A549 (cell line): ENCODE results near the gene SUGCT. TPM values are rescaled to one million over a fixed set of nuclear protein-coding genes. Genes with fewer than 3 reads are reported as not detected.
"Not testable (repeated sequence)": the region's sequence is repeated elsewhere in the genome, so short reads cannot be mapped to it uniquely, and the experiment has no call there.

Experiments used
- ATAC-seq, 2 experiments: fragments of 200-7000 bp in 1 of 2; fragments of >200 bp in 1 of 2; cut with Nextera tagmentation in 1 of 2; cut with Tn5 transposase in 1 of 2; 3 replicates each; pipeline versions ENCODE4 v1.8.0 to v1.9.1; 2018 to 2020; ENCODE audit warnings: mild to moderate bottlenecking in 1 of 2, moderate library complexity in 1 of 2
- CTCF ChIA-PET: fragments of 300-600 bp; sonication (Branson Sonifier 250); formaldehyde crosslinking; extraction: SDS; loops from one replicate; lab custom pipeline; 2021; ENCODE audit warnings: antibody characterized with exemption, inconsistent platforms; lab: Yijun Ruan, JAX
- POLR2A ChIA-PET: fragments of 350-600 bp; formaldehyde crosslinking; extraction: SDS; loops from one replicate; lab custom pipeline; 2021; ENCODE audit warnings: antibody characterized with exemption, inconsistent platforms; lab: Yijun Ruan, JAX
- DNase-seq, 2 experiments: peaks; one replicate each; pipeline versions ENCODE4 v3.0.0 to v3.0.0-alpha.2; 2011 to 2016; ENCODE audit warnings: low read depth in 1 of 2, low spot score in 1 of 2
- FAIRE-seq: peaks from 2 replicates; lab custom pipeline; 2011; peaks lifted over from hg19 to GRCh38; lab: Jason Lieb, UNC
- H3K27ac ChIP-seq, 2 experiments: fragments of >200 bp; sonication (Bioruptor Twin); formaldehyde crosslinking; 3 replicates each; pipeline ENCODE4 v1.5.1; 2016 to 2017
- H3K4me1 ChIP-seq: fragments of >200 bp; sonication (Bioruptor Twin); formaldehyde crosslinking; 3 replicates; pipeline ENCODE4 v1.6.1; 2016
- H3K4me2 ChIP-seq: fragments of >200 bp; sonication (Bioruptor Twin); formaldehyde crosslinking; 3 replicates; pipeline ENCODE4 v1.6.1; 2016
- H3K4me3 ChIP-seq: fragments of >200 bp; sonication (Bioruptor Twin); formaldehyde crosslinking; 3 replicates; pipeline ENCODE4 v1.5.1; 2016
- H3K9me3 ChIP-seq: fragments of >200 bp; sonication (Bioruptor Twin); formaldehyde crosslinking; 3 replicates; pipeline ENCODE4 v1.6.1; 2016
- BHLHE40 ChIP-seq: IDR thresholded peaks from 2 replicates; pipeline ENCODE4 v1.6.1; 2012; ENCODE audit warnings: low read depth, low read length, inconsistent platforms
- CBX8 ChIP-seq: fragments of 200-600 bp; sonication (generic); IDR thresholded peaks from 2 replicates; pipeline ENCODE4 v1.6.1; 2016
- CEBPB ChIP-seq, 2 experiments: fragments of >200 bp in 1 of 2; sonication (Bioruptor Twin) in 1 of 2; formaldehyde crosslinking in 1 of 2; IDR thresholded peaks; 2 replicates each; pipeline ENCODE4 v1.6.1; 2012 to 2016
- CHD2 ChIP-seq: fragments of 150-350 bp; IDR thresholded peaks from 2 replicates; pipeline ENCODE4 v1.6.1; 2014; ENCODE audit warnings: low read length; ENCODE audit not compliant: partially characterized antibody
- EHMT2 ChIP-seq: fragments of 200-600 bp; sonication (generic); IDR thresholded peaks from 2 replicates; pipeline ENCODE4 v1.6.1; 2016; ENCODE audit warnings: antibody characterized with exemption, low read depth, mild to moderate bottlenecking, moderate library complexity
- ESRRA ChIP-seq: fragments of 150-350 bp; IDR thresholded peaks from 2 replicates; pipeline ENCODE4 v1.6.1; 2014; ENCODE audit warnings: mild to moderate bottlenecking, low read length, borderline replicate concordance
- FOXS1 ChIP-seq: fragments of 250-450 bp; sonication (Bioruptor Pico); IDR thresholded peaks from 2 replicates; pipeline ENCODE4 v1.5.0; 2020; ENCODE audit warnings: mild to moderate bottlenecking, moderate library complexity
- GATA3 ChIP-seq: IDR thresholded peaks from 2 replicates; pipeline ENCODE4 v1.6.1; 2012; ENCODE audit warnings: borderline replicate concordance
- HDAC2 ChIP-seq: fragments of 200-600 bp; sonication (generic); IDR thresholded peaks from 2 replicates; pipeline ENCODE4 v1.6.1; 2016
- HES2 ChIP-seq: fragments of >200 bp; sonication (Bioruptor Twin); formaldehyde crosslinking; IDR thresholded peaks from 2 replicates; pipeline ENCODE4 v1.6.1; 2016
- HEYL ChIP-seq: fragments of 250-450 bp; sonication (Bioruptor Pico); IDR thresholded peaks from 2 replicates; pipeline ENCODE4 v1.8.0; 2021; ENCODE audit warnings: mild to moderate bottlenecking, moderate library complexity
- HMGXB4 ChIP-seq: fragments of 250-450 bp; sonication (Bioruptor Pico); IDR thresholded peaks from 2 replicates; pipeline ENCODE4 v1.5.0; 2021; ENCODE audit warnings: mild to moderate bottlenecking, moderate library complexity, borderline replicate concordance
- HOXA7 ChIP-seq: fragments of 250-450 bp; sonication (Bioruptor Pico); IDR thresholded peaks from 2 replicates; pipeline ENCODE4 v1.5.0; 2020; ENCODE audit warnings: mild to moderate bottlenecking, moderate library complexity
- KDM5A ChIP-seq: fragments of 200-600 bp; sonication (generic); IDR thresholded peaks from 2 replicates; pipeline ENCODE4 v1.6.1; 2016; ENCODE audit warnings: antibody characterized with exemption, mild to moderate bottlenecking
- MYC ChIP-seq: IDR thresholded peaks from 2 replicates; pipeline ENCODE4 v1.6.1; 2012; ENCODE audit warnings: mild to moderate bottlenecking, inconsistent platforms, low read length, improper control_type of control experiment, borderline replicate concordance
- NFE2L2 ChIP-seq: fragments of 150-350 bp; conservative IDR thresholded peaks from 2 replicates; pipeline ENCODE4 v1.6.1; 2014; ENCODE audit warnings: low read length
- POLR2A ChIP-seq: IDR thresholded peaks from 2 replicates; pipeline ENCODE4 v1.6.1; 2012; ENCODE audit warnings: mild to moderate bottlenecking, low read length
- POLR2AphosphoS2 ChIP-seq: conservative IDR thresholded peaks from 2 replicates; pipeline ENCODE4 v1.6.1; 2012; ENCODE audit warnings: low read length, improper control_type of control experiment, inconsistent platforms
- RAD21 ChIP-seq, 2 experiments: fragments of >200 bp in 1 of 2; sonication (Bioruptor Twin) in 1 of 2; formaldehyde crosslinking in 1 of 2; IDR thresholded peaks in 1 of 2; conservative IDR thresholded peaks in 1 of 2; 2 replicates in 1 of 2; 3 replicates in 1 of 2; pipeline ENCODE4 v1.6.1; 2012 to 2018; ENCODE audit warnings: inconsistent platforms in 1 of 2
- RCOR1 ChIP-seq: fragments of 150-350 bp; IDR thresholded peaks from 2 replicates; pipeline ENCODE4 v1.6.1; 2014; ENCODE audit warnings: antibody characterized with exemption, low read length, low read depth
- RNF2 ChIP-seq: fragments of 200-600 bp; sonication (generic); IDR thresholded peaks from 2 replicates; pipeline ENCODE4 v1.6.1; 2016; ENCODE audit warnings: low read depth, mild to moderate bottlenecking, antibody characterized with exemption, moderate library complexity, borderline replicate concordance
- TFCP2L1 ChIP-seq: fragments of 250-450 bp; sonication (Bioruptor Pico); IDR thresholded peaks from 2 replicates; pipeline ENCODE4 v1.5.0; 2021; ENCODE audit warnings: mild to moderate bottlenecking
- ZNF302 ChIP-seq: fragments of 250-450 bp; sonication (Bioruptor Pico); IDR thresholded peaks from 2 replicates; pipeline ENCODE4 v1.9.0; 2021; ENCODE audit warnings: inconsistent platforms, mild to moderate bottlenecking, moderate library complexity
- WGBS: methylation state at CpG from one replicate; pipeline ENCODE4 v1.1.6; 2017; ENCODE audit errors: missing lambda C conversion rate; 5-methylcytosine and 5-hydroxymethylcytosine counted together
- polyA plus RNA-seq, 4 experiments: library from polyadenylated mRNA; depleted of rRNA in 3 of 4; stranded (reverse); fragments of >200 nt; fragmentation: RNase III in 1 of 4; extraction: RNeasy Plus Mini Kit Qiagen cat#74134 plus additional on column Dnase treatment in 1 of 4; gene quantifications; 2 replicates in 3 of 4; 3 replicates in 1 of 4; pipeline ENCODE4 v1.2.3, GENCODE V29; 2011 to 2017
- TF ChIP-seq, protein P1 (sequence below): fragments of 200-600 bp; sonication (generic); IDR thresholded peaks from 2 replicates; pipeline ENCODE4 v1.6.1; 2016; ENCODE audit warnings: antibody characterized with exemption, mild to moderate bottlenecking, moderate library complexity
- TF ChIP-seq, protein P2 (sequence below): fragments of >200 bp; sonication (Bioruptor Twin); formaldehyde crosslinking; IDR thresholded peaks from 3 replicates; pipeline ENCODE4 v1.5.1; 2016

Gene SUGCT
- polyA plus RNA-seq, 2 of the 4 experiments (the other 2 are of a cell fraction) = 1.4 to 1.6 TPM

- 86% methylated on average over 5 of the region's 5 CpGs for WGBS
- Histone ChIP-seq H3K4me1 (no peaks in the 10 kb centered on the region), H3K4me3 (no peak overlapping the region), H3K9me3 (no peaks in the 10 kb centered on the region), H3K4me2 (no peak overlapping the region)
- CTCF ChIA-PET = no interaction called here
- FAIRE-seq (no peak), DNase-seq (no peak), ATAC-seq (no peak)
- POLR2A ChIA-PET = no interaction called here
- no peak for TF ChIP-seq NFE2L2
- TF ChIP-seq RCOR1 = no peak
- TF ChIP-seq CEBPB (IDR thresholded peaks at IDR 0.05) = no peak
- TF ChIP-seq POLR2AphosphoS2 = no peak
- TF ChIP-seq ESRRA = no peak
- no peak for TF ChIP-seq CHD2
- TF ChIP-seq HOXA7 (CRISPR knock-in tag) = no peak
- no peak for TF ChIP-seq KDM5A
- TF ChIP-seq MYC = no peak
- TF ChIP-seq, all 56 proteins: peak for 0
- no peak overlapping the region for H3K27ac ChIP-seq
Measured at GRCh38 chr7:40120020-40120419, 14.8 kb upstream of the SUGCT start.

DNA sequence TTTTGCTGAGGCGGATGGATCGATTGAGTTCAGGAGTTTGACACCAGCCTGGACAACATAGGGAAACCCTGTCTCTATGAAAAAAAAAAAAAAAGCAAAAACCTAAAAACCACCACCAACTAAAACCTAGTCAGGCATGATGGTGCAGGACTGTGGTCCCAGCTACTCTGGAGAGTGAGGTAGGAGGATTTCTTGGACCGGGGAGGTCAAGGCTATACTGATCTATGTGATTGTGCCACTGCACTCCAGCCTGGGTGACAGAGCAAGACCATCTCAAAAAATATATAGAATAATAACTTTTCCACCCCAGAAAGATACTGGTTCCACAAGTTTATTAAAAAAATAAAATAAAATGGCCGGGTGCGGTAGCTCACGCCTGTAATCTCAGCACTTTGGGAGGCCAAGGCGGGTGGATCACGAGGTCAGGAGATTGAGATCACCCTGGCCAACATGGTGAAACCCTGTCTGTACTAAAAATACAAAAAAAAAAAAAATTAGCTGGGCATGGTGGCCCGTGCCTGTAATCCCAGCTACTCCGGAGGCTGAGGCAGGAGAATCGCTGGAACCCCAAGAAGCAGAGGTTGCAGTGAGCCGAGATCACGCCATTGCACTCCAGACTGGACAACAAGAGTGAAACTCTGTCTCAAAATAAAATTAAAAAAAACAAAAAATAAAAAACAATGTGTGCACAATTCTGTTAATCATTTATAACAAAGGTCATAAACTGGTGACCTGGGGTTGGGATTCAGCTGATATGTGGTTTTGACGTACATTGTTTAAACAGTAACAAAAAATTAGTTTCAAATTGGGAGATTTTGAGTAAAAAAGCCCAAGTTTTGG is 12.5 kb upstream of the SUGCT start:
- H3K4me1 ChIP-seq, H3K9me3 ChIP-seq, ATAC-seq, DNase-seq, FAIRE-seq, POLR2A ChIA-PET, H3K27ac ChIP-seq, H3K4me2 ChIP-seq, H3K4me3 ChIP-seq: not testable (repeated sequence)
- CTCF ChIA-PET = interaction anchor here (0.8 to 1.8 kb wide), 2 partner anchors 12 to 14 kb away, joined by 3 to 6 read pairs; partner anchors contain the start of genes MPLKIP and SUGCT
- 92% methylated on average over 14 of the region's 14 CpGs for WGBS

DNA sequence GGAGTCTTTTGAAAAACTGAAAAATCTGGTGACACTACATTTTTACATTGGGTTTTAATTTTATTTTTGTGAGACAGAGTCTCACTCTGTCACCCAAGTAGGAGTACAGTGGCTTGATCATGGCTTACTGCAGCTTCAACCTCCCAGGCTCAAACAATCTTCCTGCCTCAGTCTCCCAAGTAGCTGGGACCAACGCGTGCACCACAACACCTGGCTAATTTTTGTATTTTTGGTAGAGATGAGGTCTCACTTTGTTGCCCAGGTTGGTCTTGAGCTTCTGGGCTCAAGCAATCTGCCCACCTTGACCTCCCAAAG is 11.9 kb upstream of the SUGCT start:
- WGBS = 100% methylated on average over 2 of the region's 2 CpGs
- ATAC-seq (no peak), FAIRE-seq (no peak), DNase-seq (no peak)
- CTCF ChIA-PET = interaction anchor here (0.6 to 1.8 kb wide), 3 partner anchors 12 to 1131 kb away, joined by 3 to 6 read pairs (median 5); partner anchors contain the start of genes MPLKIP and SUGCT
- no peaks in the 10 kb centered on the region for H3K9me3 ChIP-seq
- H3K4me3 ChIP-seq = no peak overlapping the region
- H3K27ac ChIP-seq = no peak overlapping the region
- POLR2A ChIA-PET = no interaction called here
- no peak for TF ChIP-seq CHD2
- no peak for TF ChIP-seq FOXS1 (CRISPR knock-in tag)
- TF ChIP-seq HEYL (CRISPR knock-in tag) = no peak
- TF ChIP-seq CEBPB (IDR thresholded peaks at IDR 0.05) = no peak
- no peak for TF ChIP-seq HMGXB4 (CRISPR knock-in tag)
- no peak for TF ChIP-seq ZNF302 (CRISPR knock-in tag)
- no peak for TF ChIP-seq GATA3
- TF ChIP-seq HDAC2 = no peak
- TF ChIP-seq EHMT2 = no peak
- TF ChIP-seq, protein P1, sequence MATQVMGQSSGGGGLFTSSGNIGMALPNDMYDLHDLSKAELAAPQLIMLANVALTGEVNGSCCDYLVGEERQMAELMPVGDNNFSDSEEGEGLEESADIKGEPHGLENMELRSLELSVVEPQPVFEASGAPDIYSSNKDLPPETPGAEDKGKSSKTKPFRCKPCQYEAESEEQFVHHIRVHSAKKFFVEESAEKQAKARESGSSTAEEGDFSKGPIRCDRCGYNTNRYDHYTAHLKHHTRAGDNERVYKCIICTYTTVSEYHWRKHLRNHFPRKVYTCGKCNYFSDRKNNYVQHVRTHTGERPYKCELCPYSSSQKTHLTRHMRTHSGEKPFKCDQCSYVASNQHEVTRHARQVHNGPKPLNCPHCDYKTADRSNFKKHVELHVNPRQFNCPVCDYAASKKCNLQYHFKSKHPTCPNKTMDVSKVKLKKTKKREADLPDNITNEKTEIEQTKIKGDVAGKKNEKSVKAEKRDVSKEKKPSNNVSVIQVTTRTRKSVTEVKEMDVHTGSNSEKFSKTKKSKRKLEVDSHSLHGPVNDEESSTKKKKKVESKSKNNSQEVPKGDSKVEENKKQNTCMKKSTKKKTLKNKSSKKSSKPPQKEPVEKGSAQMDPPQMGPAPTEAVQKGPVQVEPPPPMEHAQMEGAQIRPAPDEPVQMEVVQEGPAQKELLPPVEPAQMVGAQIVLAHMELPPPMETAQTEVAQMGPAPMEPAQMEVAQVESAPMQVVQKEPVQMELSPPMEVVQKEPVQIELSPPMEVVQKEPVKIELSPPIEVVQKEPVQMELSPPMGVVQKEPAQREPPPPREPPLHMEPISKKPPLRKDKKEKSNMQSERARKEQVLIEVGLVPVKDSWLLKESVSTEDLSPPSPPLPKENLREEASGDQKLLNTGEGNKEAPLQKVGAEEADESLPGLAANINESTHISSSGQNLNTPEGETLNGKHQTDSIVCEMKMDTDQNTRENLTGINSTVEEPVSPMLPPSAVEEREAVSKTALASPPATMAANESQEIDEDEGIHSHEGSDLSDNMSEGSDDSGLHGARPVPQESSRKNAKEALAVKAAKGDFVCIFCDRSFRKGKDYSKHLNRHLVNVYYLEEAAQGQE = no peak
- TF ChIP-seq, protein P2, sequence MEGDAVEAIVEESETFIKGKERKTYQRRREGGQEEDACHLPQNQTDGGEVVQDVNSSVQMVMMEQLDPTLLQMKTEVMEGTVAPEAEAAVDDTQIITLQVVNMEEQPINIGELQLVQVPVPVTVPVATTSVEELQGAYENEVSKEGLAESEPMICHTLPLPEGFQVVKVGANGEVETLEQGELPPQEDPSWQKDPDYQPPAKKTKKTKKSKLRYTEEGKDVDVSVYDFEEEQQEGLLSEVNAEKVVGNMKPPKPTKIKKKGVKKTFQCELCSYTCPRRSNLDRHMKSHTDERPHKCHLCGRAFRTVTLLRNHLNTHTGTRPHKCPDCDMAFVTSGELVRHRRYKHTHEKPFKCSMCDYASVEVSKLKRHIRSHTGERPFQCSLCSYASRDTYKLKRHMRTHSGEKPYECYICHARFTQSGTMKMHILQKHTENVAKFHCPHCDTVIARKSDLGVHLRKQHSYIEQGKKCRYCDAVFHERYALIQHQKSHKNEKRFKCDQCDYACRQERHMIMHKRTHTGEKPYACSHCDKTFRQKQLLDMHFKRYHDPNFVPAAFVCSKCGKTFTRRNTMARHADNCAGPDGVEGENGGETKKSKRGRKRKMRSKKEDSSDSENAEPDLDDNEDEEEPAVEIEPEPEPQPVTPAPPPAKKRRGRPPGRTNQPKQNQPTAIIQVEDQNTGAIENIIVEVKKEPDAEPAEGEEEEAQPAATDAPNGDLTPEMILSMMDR = no peak
- no peak for TF ChIP-seq RAD21 (conservative IDR thresholded peaks at IDR 0.05 in 1 of 2, IDR thresholded peaks at IDR 0.05 in 1 of 2)
- no peak for TF ChIP-seq RNF2
- TF ChIP-seq HES2 = no peak
- no peak for TF ChIP-seq CBX8
- no peak for TF ChIP-seq POLR2A
- no peak for TF ChIP-seq TFCP2L1 (CRISPR knock-in tag)
- TF ChIP-seq BHLHE40 = no peak
- H3K4me1 ChIP-seq = no peaks in the 10 kb centered on the region
- no peak overlapping the region for H3K4me2 ChIP-seq
